Left hindlimb (tissue), 1 donor: ENCODE results near the gene GLRA2.

Experiments
- DNase-seq: peaks from one replicate; pipeline ENCODE4 v3.0.0-alpha.2; 2018

The GLRA2 gene

DNA sequence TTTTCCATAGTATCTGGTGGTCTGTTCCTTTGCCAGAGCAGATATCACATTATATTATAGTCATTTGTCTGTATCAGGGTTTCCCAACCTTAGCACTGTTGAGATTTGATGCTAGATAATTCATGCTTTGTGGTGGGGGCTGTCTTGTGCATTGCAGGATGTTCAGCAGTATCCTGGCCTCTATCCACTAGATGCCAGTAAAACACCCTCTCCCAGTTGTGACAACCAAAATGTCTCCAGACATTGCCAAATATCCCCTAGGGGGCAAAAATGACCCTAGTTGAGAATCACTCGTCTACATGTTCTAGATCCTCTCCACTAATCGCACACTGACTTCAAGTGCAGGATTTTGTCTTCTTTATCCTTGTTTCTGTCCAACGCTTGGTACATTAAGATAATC, 182.8 kb downstream of the GLRA2 start:
- no peak for DNase-seq

DNA sequence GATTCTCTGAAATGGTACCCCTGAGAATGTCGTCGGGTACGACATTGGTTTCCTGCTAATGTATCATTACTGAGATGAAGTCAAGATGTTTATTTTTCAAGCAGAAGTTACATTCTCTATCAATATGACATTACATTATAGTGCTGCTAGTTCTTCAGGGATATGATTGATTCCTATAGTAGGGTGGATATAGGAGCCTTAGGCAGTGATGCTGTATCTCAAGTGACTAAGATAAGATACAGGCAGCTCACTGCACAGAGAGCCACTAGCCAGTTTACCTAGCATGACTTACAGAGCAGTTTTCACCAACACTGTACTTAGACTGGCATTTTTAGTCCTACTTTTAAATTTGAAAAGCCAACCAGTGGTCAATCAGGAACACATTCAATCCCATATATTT, 188.6 kb downstream of the GLRA2 start:
- no peak for DNase-seq

DNA sequence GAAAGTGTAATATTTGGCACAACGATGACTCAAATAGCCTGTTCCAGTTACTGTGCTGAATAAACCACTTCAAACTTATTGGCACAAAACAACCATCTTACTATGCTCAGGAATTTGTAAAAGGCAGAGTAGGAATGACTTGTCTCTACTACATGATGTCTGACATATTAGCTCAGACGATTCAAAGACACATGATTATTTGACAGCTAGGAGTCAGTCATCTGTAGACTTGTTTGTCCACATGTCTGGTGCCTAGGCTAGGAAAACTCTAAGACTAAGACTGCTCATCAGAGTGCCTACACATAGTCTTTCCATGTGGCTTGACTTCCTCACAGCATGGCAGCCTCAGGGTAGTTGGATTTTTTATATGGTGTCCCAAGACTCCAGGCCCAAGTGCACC, 189.1 kb downstream of the GLRA2 start:
- DNase-seq, result no peak

DNA sequence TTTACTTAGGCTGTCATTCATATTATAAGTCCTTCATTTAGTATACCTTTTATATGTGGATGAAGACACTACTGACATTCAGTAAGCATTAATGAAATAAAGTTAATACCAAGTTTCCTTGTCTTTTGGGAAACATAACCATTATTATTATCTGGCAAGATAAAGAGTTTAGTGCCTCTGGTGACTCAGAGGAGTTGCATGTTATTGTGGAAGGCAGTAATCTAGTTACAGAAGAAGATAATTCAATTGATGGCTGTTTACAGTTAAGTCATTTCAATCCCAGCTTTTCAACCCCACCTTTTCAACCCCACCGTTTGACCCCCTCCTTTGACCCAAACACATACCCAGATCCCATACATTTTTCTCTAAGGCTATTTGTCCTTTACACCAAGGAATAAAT, 199.7 kb downstream of the GLRA2 start:
- no peak for DNase-seq

DNA sequence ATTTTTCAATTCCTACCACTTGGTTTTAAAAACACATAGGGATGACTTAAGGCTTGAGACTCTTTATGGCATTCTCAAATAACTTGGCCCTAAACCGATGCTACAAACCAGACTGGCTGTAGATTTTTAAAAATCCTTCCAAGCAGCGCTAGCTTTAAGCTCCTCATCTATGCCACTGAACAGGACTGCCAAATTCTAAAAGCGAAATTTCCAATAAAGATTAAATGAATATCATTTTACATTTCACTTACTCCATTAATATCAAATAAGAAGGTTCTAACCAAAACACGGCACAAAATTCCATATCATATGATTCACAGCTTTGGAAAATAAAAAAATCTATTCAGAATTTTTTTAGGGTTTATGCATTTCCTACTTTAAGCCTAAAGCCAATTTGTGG, 209.3 kb downstream of the GLRA2 start:
- no peak for DNase-seq

DNA sequence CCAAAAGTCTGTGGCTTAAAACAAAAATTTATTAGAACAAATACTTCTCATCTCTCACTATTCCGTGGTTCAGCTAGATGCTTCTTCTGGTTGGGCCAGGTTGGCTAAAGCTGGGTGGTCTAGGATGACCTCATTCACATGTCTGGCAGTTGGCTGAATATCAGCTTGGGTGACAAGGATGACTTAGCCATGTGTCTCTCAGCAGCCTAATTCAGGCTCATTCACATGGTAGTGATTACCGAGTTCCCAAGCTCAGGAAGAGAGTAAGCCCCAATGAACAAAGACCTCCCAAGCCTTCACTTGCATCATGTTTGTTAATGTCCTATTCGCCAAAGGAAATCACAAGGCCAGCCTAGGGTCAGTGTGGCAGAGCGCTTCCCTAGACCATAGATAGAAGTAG, 224.1 kb downstream of the GLRA2 start:
- no peak for DNase-seq

DNA sequence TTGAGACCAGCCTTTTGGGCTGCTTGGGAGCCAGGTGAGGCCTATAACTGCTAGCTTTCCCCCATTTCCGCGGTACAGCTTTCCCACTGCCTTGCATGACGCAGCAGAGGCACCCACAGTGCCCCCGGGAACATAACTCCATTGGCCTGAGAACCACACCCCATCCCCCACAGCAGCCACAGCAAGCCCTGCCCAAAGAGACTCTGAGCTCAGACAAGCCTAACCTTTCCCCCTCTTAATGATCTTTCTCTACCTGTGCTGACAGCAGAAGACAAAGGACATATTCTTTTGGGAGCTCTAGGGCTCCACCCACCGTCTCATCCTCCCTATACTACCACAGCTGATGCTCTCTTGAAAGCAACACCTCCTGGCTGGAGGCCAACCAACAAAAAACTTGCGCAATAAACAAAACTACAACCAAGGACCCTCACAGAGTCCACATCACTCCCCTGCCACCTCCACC, 228.7 kb downstream of the GLRA2 start:
- no peak for DNase-seq

DNA sequence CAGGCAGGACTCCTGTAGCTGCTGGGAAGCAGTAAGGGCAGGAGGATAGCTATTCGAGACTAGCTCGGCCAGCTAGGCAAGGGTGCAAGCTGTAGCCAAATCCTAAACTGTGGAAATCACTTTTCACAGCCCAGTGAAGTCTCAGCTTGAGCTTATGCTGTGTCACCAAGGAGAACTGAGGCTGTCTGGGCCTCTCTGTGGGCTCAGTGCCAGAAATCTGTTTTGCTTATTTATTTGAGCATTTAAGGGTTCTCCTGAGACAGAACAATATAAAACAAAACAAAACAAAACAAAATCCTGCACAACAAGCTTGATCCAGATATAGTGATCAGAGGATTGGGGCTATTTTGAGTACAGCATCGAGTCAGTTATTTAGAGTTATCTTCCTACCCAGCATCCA, 246.1 kb downstream of the GLRA2 start:
- peak; percentile 26 for DNase-seq

DNA sequence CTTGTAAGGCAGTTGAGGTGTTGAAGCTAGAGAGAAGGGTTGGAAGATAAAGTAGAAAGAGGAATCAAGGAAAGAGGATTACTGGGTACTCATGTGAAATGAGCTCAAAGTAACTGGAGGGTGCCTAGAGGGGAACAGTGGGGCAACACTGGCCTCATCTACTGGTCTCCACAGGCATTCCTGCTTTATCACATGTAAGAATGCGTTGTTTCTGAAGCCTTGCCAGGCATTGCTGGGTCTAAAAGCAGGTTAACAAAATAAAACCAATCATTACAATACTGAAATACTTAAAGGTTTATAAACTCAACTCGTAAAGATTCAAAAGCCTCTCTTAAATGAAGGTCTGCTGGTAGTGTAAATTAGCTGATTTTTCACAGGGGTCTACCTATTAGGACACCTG, 247.6 kb downstream of the GLRA2 start:
- no peak for DNase-seq

DNA sequence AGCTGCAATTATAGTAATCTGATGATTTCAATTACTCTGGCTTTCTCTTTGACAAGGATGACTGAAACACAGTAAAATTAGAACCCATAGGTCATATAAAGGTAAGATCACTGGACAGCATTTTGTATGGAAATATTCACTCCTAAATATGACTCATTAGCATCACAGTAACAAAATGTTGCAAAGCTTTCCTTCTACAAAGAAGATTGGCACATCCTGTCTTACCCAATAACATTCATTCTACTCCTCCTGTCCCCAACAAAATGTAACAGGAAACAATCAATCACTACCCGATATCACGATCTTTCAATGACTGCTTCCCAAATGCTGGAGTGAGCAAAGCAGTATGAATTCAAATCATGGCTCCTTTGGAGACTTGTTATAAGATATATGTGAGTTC, 248.2 kb downstream of the GLRA2 start:
- no peak for DNase-seq

DNA sequence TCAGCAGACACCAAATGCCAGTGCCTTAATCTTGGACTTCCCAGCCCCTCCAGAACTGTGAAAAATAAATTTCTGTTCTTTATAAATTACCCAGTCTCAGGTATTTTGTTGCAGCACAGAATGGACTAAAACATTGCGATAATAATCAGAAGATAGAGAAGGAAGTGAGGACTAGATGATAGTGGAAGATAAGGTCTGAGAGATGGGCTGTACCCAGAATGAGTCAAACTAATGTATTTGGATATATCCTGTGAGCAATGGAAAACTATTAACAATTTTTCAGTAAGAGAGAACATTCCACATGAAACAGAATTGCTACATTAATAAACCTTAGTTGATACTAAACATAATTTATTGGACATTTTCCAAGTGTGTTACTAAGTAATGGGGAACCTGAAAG, 250.2 kb downstream of the GLRA2 start:
- DNase-seq, result no peak
